H1 (cell line): ENCODE data around the gene GTF2F2. TPM values are rescaled to one million over a fixed set of nuclear protein-coding genes. Genes with fewer than 3 reads are reported as not detected.

Source experiments
- CTCF ChIA-PET: fragments of 300-600 bp; sonication (Branson Sonifier 250); formaldehyde crosslinking; loops from one replicate; lab custom pipeline; 2021; ENCODE audit not compliant: partially characterized antibody; lab: Charles Lee
- POLR2A ChIA-PET: fragments of 300-600 bp; sonication (Branson Sonifier 250); formaldehyde crosslinking; loops from one replicate; lab custom pipeline; 2021; ENCODE audit warnings: inconsistent platforms; ENCODE audit not compliant: partially characterized antibody; lab: Charles Lee
- DNase-seq, 2 experiments: peaks; one replicate each; pipeline versions ENCODE4 v3.0.0 to v3.0.0-alpha.2; 2010 to 2022; ENCODE audit warnings: low spot score in 2 of 2, low read depth in 1 of 2, mixed read lengths in 1 of 2
- FAIRE-seq: peaks from 2 replicates; lab custom pipeline; 2011; peaks lifted over from hg19 to GRCh38; lab: Jason Lieb, UNC
- H2AFZ ChIP-seq: 2 replicates; pipeline ENCODE4 v1.8.1; 2012; ENCODE audit warnings: low read length, inconsistent platforms
- H2AK5ac ChIP-seq: 2 replicates; pipeline ENCODE4 v1.6.1; 2013; ENCODE audit warnings: low read depth, low read length
- H2BK120ac ChIP-seq: replicated peaks from 2 replicates; pipeline ENCODE3; 2013; ENCODE audit warnings: low read depth, low read length, inconsistent platforms
- H2BK12ac ChIP-seq: 2 replicates; pipeline ENCODE4 v1.6.1; 2013; ENCODE audit warnings: low read depth, low read length
- H2BK15ac ChIP-seq: 2 replicates; pipeline ENCODE4 v1.6.1; 2013; ENCODE audit warnings: low read length
- H2BK20ac ChIP-seq: 2 replicates; pipeline ENCODE4 v1.6.1; 2013; ENCODE audit warnings: low read length
- H2BK5ac ChIP-seq: 2 replicates; pipeline ENCODE4 v1.6.1; 2013; ENCODE audit warnings: low read depth, low read length
- H3K14ac ChIP-seq: 2 replicates; pipeline ENCODE4 v1.6.1; 2013; ENCODE audit warnings: inconsistent platforms; ENCODE audit not compliant: insufficient read length
- H3K18ac ChIP-seq: 2 replicates; pipeline ENCODE4 v1.6.1; 2013; ENCODE audit warnings: low read length; ENCODE audit errors: extremely low read depth
- H3K23ac ChIP-seq: 2 replicates; pipeline ENCODE4 v1.6.1; 2013; ENCODE audit warnings: inconsistent platforms; ENCODE audit not compliant: insufficient read length
- H3K23me2 ChIP-seq: 2 replicates; pipeline ENCODE4 v1.6.1; 2013; ENCODE audit warnings: low read depth, low read length
- H3K27ac ChIP-seq: 2 replicates; pipeline ENCODE4 v1.6.1; 2011; ENCODE audit warnings: low read depth, low read length, inconsistent platforms
- H3K27me3 ChIP-seq, 4 experiments: replicated peaks in 1 of 4; 1 replicate in 1 of 4; 2 replicates in 3 of 4; pipeline versions ENCODE4 v1.6.1 to v1.8.1; 2011 to 2013; ENCODE audit warnings: low read length in 3 of 4, mild to moderate bottlenecking in 3 of 4, inconsistent platforms in 2 of 4, mixed read lengths in 2 of 4, moderate library complexity in 1 of 4; ENCODE audit not compliant: control insufficient read depth in 3 of 4, insufficient read depth in 3 of 4; ENCODE audit errors: extremely low read depth in 1 of 4
- H3K36me3 ChIP-seq, 4 experiments: 2 replicates each; pipeline versions ENCODE4 v1.6.1 to v1.8.1; 2011 to 2013; ENCODE audit warnings: mild to moderate bottlenecking in 4 of 4, low read length in 3 of 4, moderate library complexity in 2 of 4, control low read depth in 1 of 4, inconsistent platforms in 1 of 4; ENCODE audit not compliant: insufficient read depth in 4 of 4, control insufficient read depth in 2 of 4
- H3K4ac ChIP-seq: replicated peaks from 2 replicates; pipeline ENCODE3; 2013; ENCODE audit warnings: low read length, low read depth, mixed read lengths, inconsistent platforms; ENCODE audit not compliant: insufficient read length
- H3K4me1 ChIP-seq, 4 experiments: replicated peaks in 1 of 4; 1 replicate in 1 of 4; 2 replicates in 3 of 4; pipeline versions ENCODE4 v1.6.1 to v1.8.1; 2011 to 2013; ENCODE audit warnings: low read length in 3 of 4, inconsistent platforms in 2 of 4, mixed read lengths in 1 of 4; ENCODE audit not compliant: insufficient read depth in 4 of 4, control insufficient read depth in 3 of 4
- H3K4me2 ChIP-seq, 2 experiments: 2 replicates each; pipeline versions ENCODE4 v1.6.1 to v1.8.1; 2011 to 2013; ENCODE audit warnings: low read depth in 2 of 2, low read length in 2 of 2, control low read depth in 1 of 2, inconsistent platforms in 1 of 2, mild to moderate bottlenecking in 1 of 2; ENCODE audit not compliant: insufficient read depth in 1 of 2
- H3K4me3 ChIP-seq, 4 experiments: fragments of 200-600, 300-600 bp in 1 of 4; sonication (generic), shearing (Covaris generic), sonication (Bioruptor Twin) in 1 of 4; 2 replicates each; pipeline versions ENCODE4 v1.5.1 to v1.8.1; 2011 to 2016; ENCODE audit warnings: low read length in 4 of 4, low read depth in 3 of 4, control low read depth in 2 of 4, inconsistent platforms in 2 of 4, mild to moderate bottlenecking in 2 of 4, mixed read lengths in 1 of 4, moderate library complexity in 1 of 4; ENCODE audit not compliant: insufficient read depth in 2 of 4; ENCODE audit errors: extremely low read depth in 1 of 4
- H3K56ac ChIP-seq: replicated peaks from 2 replicates; pipeline ENCODE3; 2013; ENCODE audit warnings: low read depth, mild to moderate bottlenecking, mixed read lengths, low read length, inconsistent platforms; ENCODE audit not compliant: insufficient read length
- H3K79me1 ChIP-seq: 2 replicates; pipeline ENCODE4 v1.6.1; 2013; ENCODE audit warnings: low read depth, low read length, control low read depth
- H3K79me2 ChIP-seq, 2 experiments: 2 replicates each; pipeline versions ENCODE4 v1.6.1 to v1.8.1; 2012 to 2013; ENCODE audit warnings: low read length in 2 of 2, mild to moderate bottlenecking in 2 of 2, inconsistent platforms in 1 of 2; ENCODE audit not compliant: insufficient read depth in 2 of 2, control insufficient read depth in 1 of 2
- H3K9ac ChIP-seq, 4 experiments: replicated peaks in 1 of 4; 1 replicate in 1 of 4; 2 replicates in 3 of 4; pipeline versions ENCODE4 v1.6.1 to v1.8.1; 2011 to 2013; ENCODE audit warnings: low read depth in 3 of 4, low read length in 3 of 4, control low read depth in 2 of 4, mild to moderate bottlenecking in 2 of 4, moderate library complexity in 2 of 4, inconsistent platforms in 1 of 4; ENCODE audit errors: extremely low read depth in 1 of 4
- H3K9me3 ChIP-seq, 2 experiments: 2 replicates each; pipeline versions ENCODE4 v1.6.1 to v1.8.1; 2012 to 2013; ENCODE audit warnings: mild to moderate bottlenecking in 2 of 2, moderate library complexity in 2 of 2, control low read depth in 1 of 2, inconsistent platforms in 1 of 2, low read depth in 1 of 2, low read length in 1 of 2, mixed read lengths in 1 of 2; ENCODE audit not compliant: insufficient read depth in 2 of 2
- H4K20me1 ChIP-seq, 2 experiments: replicated peaks in 1 of 2; 2 replicates each; pipeline versions ENCODE3 to v1.8.1; 2011 to 2013; ENCODE audit warnings: inconsistent platforms in 2 of 2, low read length in 2 of 2, mild to moderate bottlenecking in 1 of 2; ENCODE audit not compliant: insufficient read depth in 2 of 2, control insufficient read depth in 1 of 2
- H4K5ac ChIP-seq: 2 replicates; pipeline ENCODE4 v1.6.1; 2013; ENCODE audit warnings: low read length, low read depth, mixed read lengths, inconsistent platforms; ENCODE audit not compliant: insufficient read length
- H4K8ac ChIP-seq: 2 replicates; pipeline ENCODE4 v1.8.0; 2013; ENCODE audit warnings: mild to moderate bottlenecking, moderate library complexity, low read length, inconsistent platforms; ENCODE audit not compliant: insufficient read depth; ENCODE audit errors: extremely low read depth
- H4K91ac ChIP-seq: replicated peaks from 2 replicates; pipeline ENCODE3; 2013; ENCODE audit warnings: low read length, mixed read lengths, inconsistent platforms; ENCODE audit not compliant: insufficient read length
- CBX8 ChIP-seq: fragments of 300-800, 300-1000 bp; sonication (generic); IDR thresholded peaks from 2 replicates; pipeline ENCODE4 v1.7.1; 2016; ENCODE audit warnings: low read depth, low read length, borderline replicate concordance
- NRF1 ChIP-seq: IDR thresholded peaks from 2 replicates; pipeline ENCODE4 v1.6.1; 2011; ENCODE audit warnings: mild to moderate bottlenecking, low read depth, low read length, improper control_type of control experiment
- RFX5 ChIP-seq: IDR thresholded peaks from 2 replicates; pipeline ENCODE4 v1.6.1; 2011; ENCODE audit warnings: low read depth, low read length, improper control_type of control experiment, borderline replicate concordance
- SIX5 ChIP-seq: IDR thresholded peaks from 2 replicates; pipeline ENCODE4 v1.6.1; 2011; ENCODE audit warnings: mild to moderate bottlenecking, low read depth, low read length
- TAF1 ChIP-seq: IDR thresholded peaks from 2 replicates; pipeline ENCODE4 v1.6.1; 2011; ENCODE audit warnings: mild to moderate bottlenecking, low read depth, low read length
- ZNF274 ChIP-seq: IDR thresholded peaks from 2 replicates; pipeline ENCODE4 v1.7.0; 2012; ENCODE audit warnings: low read length, borderline replicate concordance; ENCODE audit errors: extremely low read depth
- WGBS, 2 experiments: shearing (Covaris generic) in 1 of 2; methylation state at CpG; one replicate each; pipeline versions ENCODE4 v1.1.6 to v1.1.7; 2013 to 2015; ENCODE audit warnings: low lambda C conversion rate in 2 of 2, mixed read lengths in 2 of 2, inconsistent platforms in 1 of 2, low coverage in 1 of 2, missing lambda C conversion rate in 1 of 2; ENCODE audit not compliant: insufficient replicate concordance in 2 of 2, insufficient coverage in 1 of 2, insufficient read length in 1 of 2; ENCODE audit errors: extremely low coverage in 1 of 2, missing lambda C conversion rate in 1 of 2; 5-methylcytosine and 5-hydroxymethylcytosine counted together
- polyA plus RNA-seq, 7 experiments: library from polyadenylated mRNA; depleted of rRNA in 3 of 7; stranded (reverse) in 5 of 7; unstranded in 2 of 7; fragments of >200 nt in 5 of 7; fragments of 200-250 nt in 2 of 7; gene quantifications; 1 replicate in 5 of 7; 2 replicates in 1 of 7; 4 replicates in 1 of 7; pipeline versions ENCODE4 v1.2.1 to v1.2.3, GENCODE V29; 2011 to 2013; ENCODE audit warnings: missing spikeins in 2 of 7, mixed read lengths in 2 of 7
- total RNA-seq: library from RNA; stranded (reverse); fragmentation: NEBNext Ultra II Directional; extraction: Animal tissue kit (Norgen Biotek cat#: 25700); gene quantifications from 2 replicates; pipeline ENCODE4 v1.2.1, GENCODE V29; 2021

Gene GTF2F2
- total and polyA plus RNA-seq, 2 of the 8 experiments (the other 6 are each of a cell fraction or from before 2014, with no cell fraction given), result 10.8 to 31.1 TPM

GRCh38 chr13:45228002-45228401 lies 107.7 kb downstream of the GTF2F2 start:
- H3K14ac ChIP-seq, result no peak overlapping the region
- H2BK15ac ChIP-seq, result no peak overlapping the region
- TF ChIP-seq RFX5 (no peak), NRF1 (no peak), TAF1 (no peak), SIX5 (no peak), ZNF274 (no peak), CBX8 (no peak)
- H2AFZ ChIP-seq, result no peak overlapping the region
- H3K4ac ChIP-seq, result no peak overlapping the region
- ChIA-PET CTCF (interaction anchor here (1.4 kb wide), 1 partner anchor 9 kb away, joined by 4 read pairs; no protein-coding TSS in a partner anchor), POLR2A (interaction anchor here (1.2 kb wide), 1 partner anchor 21 kb away, joined by 3 read pairs; no protein-coding TSS in a partner anchor)
- H2BK120ac ChIP-seq, result no peak overlapping the region
- H4K91ac ChIP-seq, result no peak overlapping the region
- no peak overlapping the region for H3K4me3 ChIP-seq
- H3K9ac ChIP-seq, result no peak overlapping the region
- H2BK20ac ChIP-seq, result no peak overlapping the region
- H2BK5ac ChIP-seq, result no peak overlapping the region
- no peaks in the 10 kb centered on the region for H3K23me2 ChIP-seq
- no peaks in the 10 kb centered on the region for H3K4me1 ChIP-seq
- H3K18ac ChIP-seq, result no peak overlapping the region
- no peaks in the 10 kb centered on the region for H3K36me3 ChIP-seq
- DNase-seq (no peak), FAIRE-seq (no peak)
- H2AK5ac ChIP-seq, result no peak overlapping the region
- H4K20me1 ChIP-seq, result peaks cover 0 to 2% of the 10 kb centered on the region in 2 experiments
- H3K79me2 ChIP-seq, result no peaks in the 10 kb centered on the region
- H3K27ac ChIP-seq, result 0 out of 2 replicates have a peak overlapping the region, but pooled peaks have one; percentile 3
- no peaks in the 10 kb centered on the region for H3K9me3 ChIP-seq
- H2BK12ac ChIP-seq, result no peak overlapping the region
- no peak overlapping the region for H3K56ac ChIP-seq
- no peak overlapping the region for H3K23ac ChIP-seq
- no peak overlapping the region for H4K5ac ChIP-seq
- no peaks in the 10 kb centered on the region for H3K27me3 ChIP-seq
- no peak overlapping the region for H3K4me2 ChIP-seq
- WGBS, 2 experiments, result 97% methylated on average over 5 of the region's 5 CpGs; no CpG with 5 or more reads in 1 of the 2 experiments
- H3K79me1 ChIP-seq, result no peaks in the 10 kb centered on the region; the same call in 1 of the 2 replicates
- H4K8ac ChIP-seq, result no peak overlapping the region
